SK-N-MC (cell line): ENCODE data around the gene RPH3AL.

ENCODE experiments used
- DNase-seq: peaks from one replicate; pipeline ENCODE4 v3.0.0-alpha.2; 2011; ENCODE audit warnings: low read depth, low spot score
- H3K27ac ChIP-seq: fragments of 200-600 bp; sonication (generic); 2 replicates; pipeline ENCODE4 v1.5.1; 2016; ENCODE audit warnings: mixed run types
- H3K36me3 ChIP-seq: fragments of 200-600 bp; sonication (generic); 2 replicates; pipeline ENCODE4 v1.6.1; 2017; ENCODE audit warnings: antibody characterized with exemption, low read length, mixed read lengths; ENCODE audit not compliant: insufficient read depth
- H3K4me3 ChIP-seq: fragments of 200-600 bp; sonication (generic); 2 replicates; pipeline ENCODE4 v1.5.1; 2016
- H3K9ac ChIP-seq: fragments of 200-600 bp; sonication (generic); 2 replicates; pipeline ENCODE4 v1.8.0; 2017; ENCODE audit warnings: mixed run types, mixed read lengths; ENCODE audit not compliant: insufficient read length
- H3K9me3 ChIP-seq: fragments of 200-600 bp; sonication (generic); 2 replicates; pipeline ENCODE4 v1.6.1; 2017; ENCODE audit warnings: low read depth, mild to moderate bottlenecking, antibody characterized with exemption, low read length, moderate library complexity, mixed read lengths
- EZH2 ChIP-seq: fragments of 200-600 bp; sonication (generic); IDR thresholded peaks from one replicate; pipeline ENCODE4 v1.6.1; 2017; ENCODE audit warnings: antibody characterized with exemption
- FOXP2 ChIP-seq: optimal IDR thresholded peaks from 2 replicates; pipeline ENCODE3; 2011; ENCODE audit warnings: mild to moderate bottlenecking, moderate library complexity; ENCODE audit not compliant: insufficient read depth; ENCODE audit errors: extremely low read length, control extremely low read depth
- POLR2AphosphoS5 ChIP-seq: IDR thresholded peaks from 2 replicates; pipeline ENCODE4 v1.6.1; 2012; ENCODE audit warnings: mild to moderate bottlenecking, low read depth, low read length, borderline replicate concordance

Gene RPH3AL

GRCh38 chr17:312476-313148 is 40.0 kb downstream of the RPH3AL start:
- H3K4me3 ChIP-seq = no peak overlapping the region
- H3K27ac ChIP-seq = no peak overlapping the region
- no peaks in the 10 kb centered on the region for H3K36me3 ChIP-seq
- no peaks in the 10 kb centered on the region for H3K9me3 ChIP-seq
- DNase-seq = no peak
- TF ChIP-seq POLR2AphosphoS5 (no peak), FOXP2 (no peak), EZH2 (no peak)
- H3K9ac ChIP-seq = no peak overlapping the region

GRCh38 chr17:311119-311782 is 41.4 kb downstream of the RPH3AL start:
- H3K27ac ChIP-seq = no peak overlapping the region
- H3K9ac ChIP-seq = no peak overlapping the region
- H3K4me3 ChIP-seq = no peak overlapping the region
- TF ChIP-seq FOXP2 (no peak), EZH2 (no peak), POLR2AphosphoS5 (no peak)
- no peak for DNase-seq
- H3K36me3 ChIP-seq = no peaks in the 10 kb centered on the region
- H3K9me3 ChIP-seq = no peaks in the 10 kb centered on the region

- Histone ChIP-seq H3K9me3 (no peaks in the 10 kb centered on the region), H3K27ac (no peak overlapping the region), H3K9ac (no peak overlapping the region), H3K36me3 (no peaks in the 10 kb centered on the region), H3K4me3 (no peak overlapping the region)
- no peak for DNase-seq
- TF ChIP-seq FOXP2 (no peak), POLR2AphosphoS5 (no peak), EZH2 (no peak)
Measured at GRCh38 chr17:310111-311010, 42.2 kb downstream of the RPH3AL start.

GRCh38 chr17:309361-309888 is 43.2 kb downstream of the RPH3AL start:
- Histone ChIP-seq H3K36me3 (no peaks in the 10 kb centered on the region), H3K27ac (no peak overlapping the region), H3K9ac (no peak overlapping the region), H3K4me3 (no peak overlapping the region), H3K9me3 (no peaks in the 10 kb centered on the region)
- DNase-seq = no peak
- TF ChIP-seq POLR2AphosphoS5 (no peak), FOXP2 (no peak), EZH2 (no peak)

- H3K9ac ChIP-seq = no peak overlapping the region
- H3K36me3 ChIP-seq = no peaks in the 10 kb centered on the region
- no peak overlapping the region for H3K4me3 ChIP-seq
- no peak for DNase-seq
- TF ChIP-seq EZH2 (no peak), FOXP2 (no peak), POLR2AphosphoS5 (no peak)
- no peaks in the 10 kb centered on the region for H3K9me3 ChIP-seq
- H3K27ac ChIP-seq = no peak overlapping the region
Measured at GRCh38 chr17:307741-308507, 44.7 kb downstream of the RPH3AL start.

- no peaks in the 10 kb centered on the region for H3K36me3 ChIP-seq
- no peak for TF ChIP-seq POLR2AphosphoS5
- TF ChIP-seq FOXP2 = no peak
- no peak for TF ChIP-seq EZH2
- no peak overlapping the region for H3K4me3 ChIP-seq
- no peaks in the 10 kb centered on the region for H3K9me3 ChIP-seq
- DNase-seq = no peak
- no peak overlapping the region for H3K9ac ChIP-seq
- no peak overlapping the region for H3K27ac ChIP-seq
Measured at GRCh38 chr17:307295-307691, 45.3 kb downstream of the RPH3AL start.

- Histone ChIP-seq H3K9me3 (no peaks in the 10 kb centered on the region), H3K9ac (no peak overlapping the region), H3K4me3 (no peak overlapping the region), H3K36me3 (no peaks in the 10 kb centered on the region), H3K27ac (no peak overlapping the region)
- TF ChIP-seq FOXP2 (no peak), POLR2AphosphoS5 (no peak), EZH2 (no peak)
- no peak for DNase-seq
Measured at GRCh38 chr17:306536-307294, 45.9 kb downstream of the RPH3AL start.
